ENCODE measurements around the gene IKBKE.
A peak's percentile ranks its signal among the peaks of the same experiment; 100 is the strongest.

Gene IKBKE

GRCh38 chr1:206516728-206516990, 46.4 kb downstream of the IKBKE start:
- DNase-seq: no peak

DNA sequence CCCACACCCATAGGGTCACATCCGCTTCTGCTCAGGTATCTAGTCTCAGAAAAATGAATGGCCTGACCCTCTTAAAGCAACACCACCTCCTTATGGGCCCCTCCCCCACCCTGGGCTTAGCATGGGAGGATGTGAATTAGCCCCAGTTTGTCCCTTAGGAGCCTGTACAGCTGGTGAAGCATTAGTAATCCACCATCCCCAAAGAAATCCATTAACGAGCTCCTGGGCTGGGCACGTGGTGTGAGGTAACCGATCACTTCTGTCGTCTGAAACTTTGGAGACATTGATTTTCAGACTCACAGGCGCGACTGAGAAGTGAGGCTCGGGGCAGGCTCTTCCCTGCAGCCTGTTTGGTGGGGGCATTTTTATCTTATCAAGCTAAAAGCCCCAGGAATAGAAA, 47.5 kb downstream of the IKBKE start:
- DNase-seq: no peak

DNA sequence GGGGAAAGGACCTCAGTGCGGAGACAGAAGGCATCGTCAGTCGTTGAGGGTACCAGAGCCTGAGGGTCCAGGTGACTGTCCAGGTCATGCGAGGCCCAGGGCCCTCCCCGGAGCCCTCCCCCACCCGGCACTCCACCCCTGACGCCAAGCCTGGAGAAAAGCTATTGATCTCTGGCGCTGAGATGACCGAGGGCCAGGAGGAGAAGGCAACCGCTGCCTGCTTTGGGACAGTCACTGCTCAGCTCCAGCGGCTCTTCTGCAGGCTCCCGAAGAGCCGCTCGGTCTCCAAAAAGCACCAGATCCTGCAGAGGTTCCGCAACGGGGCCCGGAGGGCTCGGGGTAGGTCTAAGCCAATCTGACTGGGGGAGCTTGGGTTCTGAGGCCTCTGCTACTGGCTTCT, 47.9 kb downstream of the IKBKE start:
- no peak for DNase-seq

- no peak for DNase-seq
These were observed 48.5 kb downstream of the IKBKE start for GRCh38 chr1:206518743-206519142.

DNA sequence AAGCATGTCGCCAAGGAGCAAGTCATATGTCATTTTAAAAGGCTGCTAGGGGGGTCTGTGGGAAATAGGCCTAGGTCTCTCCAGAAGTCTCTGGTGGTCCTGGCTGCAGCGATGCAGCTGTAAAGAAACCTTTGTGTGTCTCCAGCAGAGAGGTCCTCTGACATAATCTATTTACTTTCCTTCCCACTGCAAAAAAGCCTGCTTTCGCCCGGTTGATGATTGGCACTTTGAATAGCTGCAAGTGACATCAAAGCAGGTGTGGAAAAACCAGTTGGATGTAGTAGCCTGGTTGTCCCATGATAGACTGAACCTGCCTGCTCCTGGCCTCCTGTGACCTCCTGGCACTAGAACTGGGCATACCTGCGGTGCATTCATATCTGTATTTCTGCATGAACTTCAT, 50.9 kb downstream of the IKBKE start:
- no peak for DNase-seq

- no peak for DNase-seq
These were observed 51.6 kb downstream of the IKBKE start for GRCh38 chr1:206521694-206522402.

GRCh38 chr1:206524739-206525364, 54.6 kb downstream of the IKBKE start:
- no peak for DNase-seq

DNA sequence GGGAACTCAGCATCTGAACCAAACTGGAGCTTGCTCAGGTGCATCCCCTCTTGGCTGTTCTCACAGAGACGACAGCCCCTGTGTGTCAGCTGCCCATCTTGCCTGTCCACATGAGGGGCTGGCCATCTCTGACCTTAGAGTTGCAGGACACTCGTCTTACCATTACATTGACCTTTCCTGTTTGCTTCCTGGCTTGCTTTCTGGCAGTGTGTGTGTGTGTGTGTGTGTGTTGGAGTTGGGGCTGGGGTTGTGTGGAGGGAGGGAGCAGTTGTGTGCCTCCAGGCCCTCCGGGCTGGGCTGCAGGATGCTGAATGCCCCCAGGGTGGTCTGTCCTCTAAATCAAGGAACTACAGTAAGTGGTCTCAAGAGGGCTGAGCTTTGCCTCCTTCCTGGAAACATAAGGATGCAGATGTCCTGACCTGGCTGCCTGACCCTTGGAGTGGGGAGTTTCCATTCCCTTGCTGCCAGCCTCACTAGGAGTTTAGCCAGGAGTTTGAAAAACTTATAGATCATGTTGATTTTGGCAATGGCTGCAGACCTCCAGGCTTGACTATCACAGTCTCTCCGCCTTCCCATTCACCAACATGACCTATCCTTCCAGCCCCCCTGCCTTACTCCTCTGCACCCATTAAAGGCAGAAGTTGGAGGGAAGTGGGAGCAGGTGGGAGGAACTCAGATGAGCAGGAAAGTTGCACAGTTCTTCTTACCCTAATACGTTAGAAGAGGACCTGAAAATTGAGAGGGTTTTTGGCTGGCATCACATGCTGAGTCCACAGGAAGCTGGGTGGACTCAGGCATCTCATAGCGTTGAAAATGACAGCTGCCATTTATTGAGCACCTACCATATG, 56.0 kb downstream of the IKBKE start:
- DNase-seq: no peak

GRCh38 chr1:206529425-206529824, 59.1 kb downstream of the IKBKE start:
- DNase-seq: no peak

- DNase-seq: no peak
These were observed 62.1 kb downstream of the IKBKE start for GRCh38 chr1:206532368-206532767.

DNA sequence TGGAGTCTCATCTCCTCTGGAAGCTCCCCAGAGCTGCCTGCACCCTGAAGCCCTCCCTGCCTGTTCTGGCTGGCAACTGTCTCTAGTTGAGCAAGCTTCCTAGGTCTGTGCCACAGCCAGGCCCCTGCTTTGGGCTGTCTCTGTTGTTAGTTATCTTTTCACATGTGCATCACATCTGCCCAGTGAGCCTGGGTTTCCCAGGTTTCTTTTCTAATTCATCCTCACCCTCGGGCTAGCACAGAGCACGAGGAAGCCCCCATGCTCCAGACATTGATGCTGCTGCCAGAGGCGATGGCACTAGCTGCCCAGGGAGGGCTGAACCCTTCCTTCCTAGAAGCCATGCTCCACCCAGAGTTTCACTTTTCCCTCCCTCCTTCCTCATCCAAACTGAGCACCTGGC, 64.3 kb downstream of the IKBKE start:
- no peak for DNase-seq

DNA sequence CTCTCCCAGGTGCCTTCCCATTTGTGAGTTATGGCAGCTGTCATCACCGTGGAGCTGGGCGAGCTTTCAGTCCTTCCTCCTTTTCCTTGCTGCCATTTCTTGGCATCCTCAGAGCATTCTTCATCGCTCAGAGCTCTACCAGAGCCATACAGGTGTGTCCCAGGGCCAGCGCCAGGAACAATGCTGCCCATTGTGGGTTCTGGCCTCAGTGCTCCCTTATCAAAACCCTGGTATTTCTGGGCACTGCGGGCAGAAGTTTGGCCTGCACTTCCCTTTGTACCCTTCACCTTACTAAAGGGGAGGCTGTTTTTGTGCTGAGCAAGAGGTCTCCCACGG, 65.5 kb downstream of the IKBKE start:
- no peak for DNase-seq

- no peak for DNase-seq
These were observed 66.9 kb downstream of the IKBKE start for GRCh38 chr1:206537141-206537540.

DNA sequence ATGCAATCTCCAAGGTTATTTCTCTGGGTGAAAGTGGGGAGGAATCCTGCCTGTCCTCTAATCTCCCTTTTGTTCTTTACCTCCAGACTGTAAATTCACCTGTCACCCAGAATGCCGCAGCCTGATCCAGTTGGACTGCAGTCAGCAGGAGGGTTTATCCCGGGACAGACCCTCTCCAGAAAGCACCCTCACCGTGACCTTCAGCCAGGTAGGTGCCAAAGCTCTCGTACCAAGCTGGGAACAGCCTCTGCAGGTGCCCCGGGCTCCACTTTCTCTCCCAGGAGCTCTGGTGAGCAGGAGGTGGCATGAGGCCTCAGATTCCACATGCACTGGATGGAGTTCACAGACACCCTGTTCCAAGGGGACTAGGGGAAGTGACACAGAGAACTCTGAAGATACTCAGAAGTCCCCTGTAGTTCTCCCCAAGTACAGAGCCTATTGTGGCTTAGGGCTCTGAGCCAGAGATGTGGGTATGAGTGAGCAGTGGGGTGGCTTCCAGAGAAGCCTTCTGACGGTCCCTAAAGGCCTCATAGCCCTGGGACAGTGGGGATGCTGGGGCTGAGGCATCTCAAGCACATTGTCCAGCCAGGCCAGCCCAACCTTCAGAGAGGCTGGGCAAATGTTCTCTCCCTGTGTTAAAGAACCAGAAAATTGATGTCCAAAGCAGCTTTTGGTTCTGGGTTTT, 68.0 kb downstream of the IKBKE start:
- DNase-seq: no peak

GRCh38 chr1:206538901-206539640, 68.8 kb downstream of the IKBKE start:
- DNase-seq: no peak

DNA sequence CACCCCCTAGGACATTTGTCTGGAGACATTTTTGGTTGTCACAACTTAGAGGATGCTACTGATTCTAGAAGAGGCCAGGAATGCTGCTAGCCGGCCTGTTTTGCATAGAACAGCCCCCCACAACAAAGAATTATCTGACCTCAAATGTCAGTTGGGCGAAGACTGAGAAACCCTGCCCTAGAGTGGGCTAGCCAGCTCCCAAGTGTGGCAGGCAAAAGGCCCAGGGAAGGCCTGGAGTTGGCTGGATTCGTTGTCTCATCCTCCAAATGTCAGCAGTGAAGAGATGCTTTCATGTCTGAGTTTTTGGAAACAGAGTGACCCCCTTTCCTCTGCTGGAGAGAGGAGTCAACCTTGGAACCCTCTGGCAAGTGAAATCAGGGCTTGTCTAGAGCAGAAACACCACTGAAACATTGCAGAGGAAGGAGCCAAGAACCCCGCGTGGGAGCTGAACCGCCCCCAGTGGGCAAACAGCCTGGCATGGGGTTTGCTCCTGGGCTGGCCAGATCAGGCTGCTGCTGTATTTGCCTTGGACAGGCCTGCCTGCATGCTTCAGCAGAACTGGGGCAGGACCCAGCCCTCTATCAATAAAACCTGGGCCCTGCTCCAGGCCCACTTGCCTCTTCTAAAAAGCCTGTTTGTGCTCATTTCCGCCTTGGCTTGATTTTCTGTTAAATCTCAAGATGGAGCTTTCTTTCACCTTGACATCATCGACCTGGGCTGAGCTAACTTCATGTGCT, 69.9 kb downstream of the IKBKE start:
- DNase-seq: no peak

GRCh38 chr1:206541236-206541833, 71.1 kb downstream of the IKBKE start:
- no peak for DNase-seq

DNA sequence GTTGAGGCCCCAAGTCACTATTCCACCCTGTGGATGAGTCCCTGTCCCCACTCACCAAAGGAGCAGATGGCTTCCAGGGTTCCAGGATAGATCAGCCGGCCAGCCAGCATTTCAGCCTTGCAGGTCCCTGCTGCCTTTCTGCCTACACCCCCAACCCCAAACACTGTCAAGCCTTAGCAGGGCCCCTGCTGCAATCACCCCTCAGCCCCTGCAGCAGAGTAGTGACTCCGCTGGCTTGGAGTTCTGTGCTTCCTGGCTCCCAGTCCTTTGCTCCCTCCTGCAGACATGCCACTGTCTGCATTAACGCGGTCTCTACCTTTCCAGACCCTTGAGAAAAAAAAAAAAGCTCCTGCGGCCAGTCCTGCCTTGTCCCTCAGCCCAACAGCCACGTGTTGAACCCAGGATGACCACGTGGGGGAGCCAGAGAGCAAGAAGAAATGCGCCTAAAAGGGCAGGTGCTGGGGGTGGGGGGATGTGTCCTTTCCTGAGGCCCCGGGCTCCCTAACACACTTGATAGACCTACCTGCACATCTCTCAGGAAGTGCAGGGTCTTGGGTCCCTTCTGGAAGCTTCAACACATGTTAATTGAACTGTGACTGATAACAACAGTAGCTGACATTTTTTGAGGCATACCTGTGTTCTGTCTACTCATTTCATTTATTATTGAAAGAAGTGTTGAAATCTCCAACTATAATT, 74.4 kb downstream of the IKBKE start:
- peak; percentile 87 for DNase-seq

GRCh38 chr1:206545351-206545750, 75.1 kb downstream of the IKBKE start:
- no peak for DNase-seq
